PC-3 (cell line): Measurements from ENCODE around the gene GDF15. TPM values are rescaled to one million over a fixed set of nuclear protein-coding genes. Genes with fewer than 3 reads are reported as not detected.

Experiments
- ATAC-seq: fragments of 200-7000 bp; cut with Tn5 transposase; 2 replicates; pipeline ENCODE4 v1.9.1; 2020; ENCODE audit warnings: mild to moderate bottlenecking, moderate library complexity
- BruUV-seq: library from RNA; stranded (reverse); fragments of 400-500 nt; replicated peaks from 2 replicates; lab custom pipeline; 2021; lab: Mats Ljungman, UMichigan
- CTCF ChIA-PET: fragments of 300-600 bp; sonication (Branson Sonifier 250); formaldehyde crosslinking; loops from one replicate; lab custom pipeline; 2022; ENCODE audit warnings: antibody characterized with exemption; lab: Charles Lee
- POLR2A ChIA-PET: fragments of 300-600 bp; sonication (Branson Sonifier 250); formaldehyde crosslinking; loops from one replicate; lab custom pipeline; 2022; ENCODE audit warnings: antibody characterized with exemption; ENCODE audit not compliant: unreplicated experiment; lab: Charles Lee
- DNase-seq: peaks from one replicate; pipeline ENCODE4 v3.0.0-alpha.2; 2015
- H2AFZ ChIP-seq: fragments of 300-600 bp; sonication (generic); 2 replicates; pipeline ENCODE4 v1.6.0; 2016; ENCODE audit warnings: antibody characterized with exemption, low read length
- H3F3A ChIP-seq: fragments of 300-600 bp; sonication (generic); one replicate; pipeline ENCODE4 v1.6.0; 2017; ENCODE audit warnings: antibody characterized with exemption, low read length, control low read depth, mild to moderate bottlenecking; ENCODE audit not compliant: unreplicated experiment
- H3K27ac ChIP-seq: fragments of 300-600 bp; sonication (generic); 2 replicates; pipeline ENCODE4 v1.5.1; 2016; ENCODE audit warnings: mild to moderate bottlenecking, low read length
- H3K27me3 ChIP-seq: fragments of 300-600 bp; sonication (generic); 2 replicates; pipeline ENCODE4 v1.6.1; 2016; ENCODE audit warnings: low read length, mixed read lengths
- H3K36me3 ChIP-seq: fragments of 300-600 bp; sonication (generic); 2 replicates; pipeline ENCODE4 v1.6.1; 2016; ENCODE audit warnings: low read depth, mixed run types, low read length, mixed read lengths
- H3K4me1 ChIP-seq: fragments of 300-600 bp; sonication (generic); 2 replicates; pipeline ENCODE4 v1.5.1; 2016; ENCODE audit warnings: low read length; ENCODE audit not compliant: insufficient read depth
- H3K4me2 ChIP-seq: fragments of 300-600 bp; sonication (generic); 2 replicates; pipeline ENCODE4 v1.6.0; 2016; ENCODE audit warnings: low read length
- H3K4me3 ChIP-seq: fragments of 300-600 bp; sonication (generic); 2 replicates; pipeline ENCODE4 v1.5.1; 2016; ENCODE audit warnings: mild to moderate bottlenecking, low read length, mixed read lengths
- H3K79me2 ChIP-seq: fragments of 300-600 bp; sonication (generic); 2 replicates; pipeline ENCODE4 v1.6.1; 2017; ENCODE audit warnings: low read length, mixed read lengths
- H3K9ac ChIP-seq: fragments of 300-600 bp; sonication (generic); 2 replicates; pipeline ENCODE4 v1.6.0; 2016; ENCODE audit warnings: mild to moderate bottlenecking, low read length
- H3K9me2 ChIP-seq: fragments of 300-600 bp; sonication (generic); replicated peaks from 2 replicates; pipeline ENCODE4 v1.6.1; 2016; ENCODE audit warnings: mixed run types, low read length, mixed read lengths
- H3K9me3 ChIP-seq: fragments of 300-600 bp; sonication (generic); 2 replicates; pipeline ENCODE4 v1.6.1; 2016; ENCODE audit warnings: low read length, mixed read lengths
- H4K20me1 ChIP-seq: fragments of 300-600 bp; sonication (generic); 2 replicates; pipeline ENCODE4 v1.6.1; 2016; ENCODE audit warnings: low read length, mixed read lengths
- CTCF ChIP-seq: fragments of 300-600 bp; sonication (generic); conservative IDR thresholded peaks from 2 replicates; pipeline ENCODE4 v1.5.1; 2017; ENCODE audit warnings: antibody characterized with exemption, low read depth, mild to moderate bottlenecking, low read length
- EZH2 ChIP-seq: fragments of 300-600 bp; sonication (generic); IDR thresholded peaks from one replicate; pipeline ENCODE4 v1.6.1; 2017; ENCODE audit warnings: antibody characterized with exemption, mild to moderate bottlenecking, low read length; ENCODE audit not compliant: unreplicated experiment
- EZH2phosphoT487 ChIP-seq: fragments of 300-600 bp; sonication (generic); IDR thresholded peaks from 2 replicates; pipeline ENCODE4 v1.6.1; 2018; ENCODE audit warnings: mild to moderate bottlenecking, antibody characterized with exemption, low read length, borderline replicate concordance
- intact Hi-C: fragments of 100-400 bp; cut with micrococcal nuclease; formaldehyde crosslinking; loops from 2 replicates; pipeline ENCODE4 v1.9.0; 2023
- total RNA-seq: library from RNA; depleted of rRNA; stranded (reverse); fragments of >200 nt; gene quantifications from 2 replicates; pipeline ENCODE4 v1.2.3, GENCODE V29; 2014

GDF15 gene
- total RNA-seq, 1 experiment from 2014 or later, result 84.3 TPM

- Histone ChIP-seq H3K9me3 (no peaks in the 10 kb centered on the region), H3F3A (no peaks in the 10 kb centered on the region), H3K79me2 (peaks cover 22% of the 10 kb centered on the region), H3K9ac (peak overlapping the region; percentile 58), H3K27ac (peak overlapping the region; percentile 49), H3K4me3 (peak overlapping the region; percentile 58), H3K4me2 (peak overlapping the region; percentile 99), H3K4me1 (peaks cover 37% of the 10 kb centered on the region), H3K9me2 (no peaks in the 10 kb centered on the region), H3K36me3 (no peaks in the 10 kb centered on the region), H2AFZ (peak overlapping the region; percentile 80), H3K27me3 (no peaks in the 10 kb centered on the region), H4K20me1 (peaks cover 6% of the 10 kb centered on the region; the same call in 1 of the 2 replicates)
- ChIA-PET CTCF (interaction anchor here (1.0 kb wide), 1 partner anchor 77 kb away, joined by 3 read pairs; no protein-coding TSS in a partner anchor), POLR2A (interaction anchor here (0.6 kb wide), 2 partner anchors 102 to 141 kb away, joined by 4 to 5 read pairs; partner anchors contain the start of gene KXD1)
- BruUV-seq, result no TSS peak
- peak; percentile 44 for ATAC-seq
- DNase-seq, result peak; percentile 67
- TF ChIP-seq CTCF (no peak), EZH2phosphoT487 (no peak), EZH2 (no peak)
- intact Hi-C loops, result loop anchor here (10.0 kb wide), 2 partner anchors 142 to 212 kb away; partner anchors contain the start of genes IQCN and RAB3A
Observed at GRCh38 chr19:18416778-18417249, 30.9 kb downstream of the GDF15 start.

- DNase-seq (peak; percentile 72), ATAC-seq (peak; percentile 39)
- no peaks in the 10 kb centered on the region for H3K9me3 ChIP-seq
- H3K27ac ChIP-seq, result peak overlapping the region; percentile 49
- H3K79me2 ChIP-seq, result peaks cover 29% of the 10 kb centered on the region
- intact Hi-C loops, result loop anchor here (10.0 kb wide), 2 partner anchors 143 to 213 kb away; partner anchors contain the start of genes IQCN and RAB3A
- peaks cover 6% of the 10 kb centered on the region; the same call in 1 of the 2 replicates for H4K20me1 ChIP-seq
- peak overlapping the region; percentile 80 for H2AFZ ChIP-seq
- no peaks in the 10 kb centered on the region for H3K9me2 ChIP-seq
- no peak for TF ChIP-seq CTCF
- H3K36me3 ChIP-seq, result no peaks in the 10 kb centered on the region
- peak overlapping the region; percentile 58 for H3K4me3 ChIP-seq
- TSS peak; percentile 88 for BruUV-seq
- ChIA-PET POLR2A (interaction anchor here (0.6 kb wide), 1 partner anchor 140 kb away, joined by 4 read pairs; the partner anchor contains the start of gene KXD1), CTCF (interaction anchor here (1.0 kb wide), 1 partner anchor 78 kb away, joined by 3 read pairs; no protein-coding TSS in a partner anchor)
- H3K4me2 ChIP-seq, result peak overlapping the region; percentile 99
- H3K9ac ChIP-seq, result peak overlapping the region; percentile 58
- peaks cover 37% of the 10 kb centered on the region for H3K4me1 ChIP-seq
- H3F3A ChIP-seq, result no peaks in the 10 kb centered on the region
- no peaks in the 10 kb centered on the region for H3K27me3 ChIP-seq
Observed at GRCh38 chr19:18417250-18418028, 31.5 kb downstream of the GDF15 start.
